HG02973 (cell line): ENCODE results near the gene PTPRM.

Experiments
- ATAC-seq: cut with Tn5 transposase; IDR thresholded peaks from one replicate; pipeline ENCODE4 v1.9.1; 2021; ENCODE audit warnings: moderate library complexity; ENCODE audit not compliant: unreplicated experiment

PTPRM gene

GRCh38 chr18:8140841-8141501 lies 573.9 kb downstream of the PTPRM start:
- ATAC-seq: no peak

DNA sequence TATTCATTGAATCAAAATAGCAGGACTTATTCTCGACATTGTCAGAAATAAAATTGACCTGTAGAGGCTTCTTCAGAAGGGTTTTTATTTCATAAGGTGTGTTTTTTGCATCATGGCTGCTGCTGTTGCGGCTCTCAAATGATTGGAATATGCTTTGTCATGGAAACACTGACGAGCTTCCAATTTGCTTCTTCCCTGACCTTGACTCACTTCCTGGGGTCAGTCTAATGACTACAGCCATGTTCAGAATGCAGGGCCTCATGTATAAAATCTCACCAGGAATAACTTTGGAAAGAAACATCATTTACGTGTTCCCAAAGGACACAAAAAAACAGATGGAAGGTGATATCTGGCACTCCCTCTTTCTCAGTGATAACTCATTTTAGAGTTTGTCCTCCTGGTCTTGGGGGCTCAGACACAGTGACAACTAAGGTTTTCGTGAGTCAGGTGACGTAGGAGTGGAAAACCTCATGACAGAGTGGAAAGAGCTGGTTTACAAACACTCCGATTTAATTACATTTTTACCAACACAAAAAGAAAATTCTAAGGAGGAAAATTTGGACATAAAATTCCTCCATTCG lies 575.1 kb downstream of the PTPRM start:
- ATAC-seq: no peak

- no peak for ATAC-seq
Observed at GRCh38 chr18:8142932-8143331, 575.8 kb downstream of the PTPRM start.

- ATAC-seq: no peak
Observed at GRCh38 chr18:8151181-8151580, 584.1 kb downstream of the PTPRM start.

GRCh38 chr18:8153887-8154583 lies 586.9 kb downstream of the PTPRM start:
- ATAC-seq: no peak

DNA sequence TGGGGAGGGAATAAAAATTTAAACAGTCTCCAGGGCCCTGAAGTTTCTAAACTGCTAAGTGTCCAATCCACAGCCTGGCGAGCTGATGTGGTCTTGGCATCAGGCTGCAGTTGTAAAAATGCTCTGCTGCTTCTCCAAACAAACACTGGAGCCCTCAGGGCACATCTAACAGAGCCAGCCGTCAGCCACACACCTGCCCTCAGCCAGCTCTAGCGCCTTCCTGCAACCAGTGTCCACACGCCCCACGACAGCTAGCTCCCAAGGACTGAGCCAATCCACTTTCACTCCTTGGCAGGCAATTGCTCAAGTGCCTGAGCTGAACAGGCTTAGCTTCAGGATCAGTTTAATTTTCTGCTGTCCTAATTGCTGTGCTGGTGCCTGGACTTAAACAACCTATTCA lies 595.7 kb downstream of the PTPRM start:
- ATAC-seq: no peak

DNA sequence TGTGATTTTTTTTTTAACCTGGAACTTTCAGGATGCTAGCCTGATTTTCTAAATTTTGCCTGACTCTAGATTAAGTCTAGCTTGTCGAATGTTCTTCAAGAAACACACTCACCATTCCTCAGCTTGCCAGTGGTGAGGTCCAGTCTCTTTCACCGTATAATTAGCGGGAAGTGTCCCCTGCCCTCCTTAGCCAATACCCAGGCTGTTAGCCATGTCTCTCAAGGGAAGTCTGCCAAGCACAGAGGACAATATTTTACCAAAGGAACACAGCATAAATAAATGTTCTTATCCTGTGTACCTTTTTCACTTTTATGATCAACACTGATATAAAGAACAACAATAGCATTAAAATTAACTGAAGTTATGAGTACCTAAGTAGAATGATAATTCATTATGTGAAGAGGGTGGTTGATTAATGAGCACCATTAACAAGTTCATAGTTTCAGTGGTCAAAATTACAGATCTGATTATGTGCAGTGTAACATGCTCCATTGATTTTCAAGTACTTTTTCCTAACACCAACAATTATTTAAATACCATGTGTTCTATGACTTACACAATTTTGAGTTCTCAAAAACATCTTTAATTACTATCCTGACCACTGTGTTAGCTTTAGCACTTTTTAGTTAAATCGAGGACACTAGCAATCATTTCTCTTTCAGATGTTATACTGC lies 596.3 kb downstream of the PTPRM start:
- ATAC-seq: no peak

- no peak for ATAC-seq
Observed at GRCh38 chr18:8165095-8165494, 598.0 kb downstream of the PTPRM start.

- no peak for ATAC-seq
Observed at GRCh38 chr18:8167026-8167425, 599.9 kb downstream of the PTPRM start.

- ATAC-seq: no peak
Observed at GRCh38 chr18:8167673-8168072, 600.6 kb downstream of the PTPRM start.

DNA sequence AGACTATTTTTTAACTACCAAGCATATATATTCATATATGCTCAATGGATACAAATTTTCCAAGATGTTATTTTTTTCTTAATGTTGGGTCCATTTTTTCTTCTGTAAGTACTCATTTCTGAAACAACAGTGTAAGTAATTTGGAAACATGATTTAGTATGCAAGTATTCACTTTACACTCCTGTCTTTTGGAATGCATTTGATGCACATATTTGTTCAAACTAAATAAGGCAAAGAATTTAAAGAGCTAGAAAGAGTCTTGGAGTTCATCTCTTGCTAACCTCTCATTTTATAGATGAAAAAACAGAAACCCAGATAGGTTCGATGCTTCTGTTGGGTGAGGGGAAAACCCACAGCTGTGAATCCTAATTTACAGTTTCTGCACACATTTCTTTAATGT lies 602.6 kb downstream of the PTPRM start:
- ATAC-seq: no peak

DNA sequence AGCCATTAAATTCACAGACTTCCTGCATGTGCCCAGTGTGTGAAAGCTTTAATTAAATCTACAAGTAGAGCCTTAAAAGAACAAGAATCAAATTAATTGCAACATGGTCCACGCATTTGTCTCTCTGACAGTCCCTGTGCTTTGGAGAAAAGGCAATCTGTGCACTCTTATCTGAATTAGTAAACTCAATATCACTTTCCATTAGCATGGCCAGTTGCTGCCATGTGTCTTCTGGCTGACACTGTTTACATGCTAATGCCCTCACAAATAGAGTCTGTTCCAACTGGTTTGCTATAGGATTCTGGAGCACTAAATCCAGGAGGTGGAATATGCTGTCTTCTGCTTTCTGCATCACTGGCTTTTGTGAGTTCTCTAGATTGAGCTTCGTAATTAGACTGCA lies 607.7 kb downstream of the PTPRM start:
- ATAC-seq: no peak

- ATAC-seq: no peak
Observed at GRCh38 chr18:8175501-8176061, 608.5 kb downstream of the PTPRM start.

GRCh38 chr18:8176109-8176508 lies 609.0 kb downstream of the PTPRM start:
- ATAC-seq: no peak

DNA sequence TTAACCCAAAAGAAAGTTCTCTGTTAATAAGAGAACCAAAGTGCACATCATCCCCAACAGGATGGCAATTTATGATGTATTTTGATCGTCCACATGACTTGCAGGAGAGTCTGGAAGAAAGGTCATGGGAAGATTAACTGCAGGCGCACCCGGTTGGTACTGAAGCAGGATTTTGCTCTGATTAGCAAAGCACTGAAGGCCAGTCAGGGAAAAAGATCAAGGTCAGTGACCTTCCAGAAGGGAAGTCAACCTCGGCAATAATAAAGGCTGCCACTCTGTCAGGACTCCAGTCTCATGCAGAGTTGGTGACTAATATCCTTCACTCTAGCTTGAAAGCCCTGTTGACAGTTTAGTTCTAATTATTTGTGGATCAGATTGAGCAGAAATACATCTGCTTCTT lies 609.4 kb downstream of the PTPRM start:
- ATAC-seq: no peak

DNA sequence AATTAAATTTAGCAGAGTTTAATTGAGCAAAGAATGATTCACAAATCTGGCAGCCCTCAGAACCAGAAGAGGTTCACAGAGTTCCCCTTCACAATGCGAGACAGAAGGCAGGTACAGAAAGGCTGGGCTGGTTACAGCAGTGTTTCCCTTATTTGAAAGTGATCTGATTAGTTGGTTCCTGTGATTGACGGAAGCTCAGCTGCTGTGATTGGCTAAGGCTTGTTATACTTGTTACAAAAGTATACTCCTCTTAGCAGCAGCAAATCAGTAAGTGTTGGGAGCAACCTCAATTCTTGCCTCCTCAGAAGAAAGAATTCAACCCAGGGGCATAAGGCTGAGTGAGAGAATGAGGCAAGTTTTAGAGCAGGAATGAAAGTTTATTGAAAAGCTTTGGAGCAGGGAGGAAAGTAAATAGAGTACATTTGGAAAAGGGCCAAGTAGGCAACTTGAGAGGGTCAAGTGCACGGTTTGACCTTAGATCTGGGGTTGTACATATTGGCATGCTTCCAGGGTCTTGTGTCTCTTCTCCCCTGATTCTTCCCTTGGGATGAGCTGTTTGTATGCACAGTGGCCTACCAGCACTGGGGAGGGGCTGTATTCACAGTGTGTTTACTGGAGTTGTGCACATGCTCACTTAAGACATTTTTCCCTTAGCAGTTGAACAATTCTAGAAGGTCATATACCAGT lies 610.4 kb downstream of the PTPRM start:
- ATAC-seq: no peak

DNA sequence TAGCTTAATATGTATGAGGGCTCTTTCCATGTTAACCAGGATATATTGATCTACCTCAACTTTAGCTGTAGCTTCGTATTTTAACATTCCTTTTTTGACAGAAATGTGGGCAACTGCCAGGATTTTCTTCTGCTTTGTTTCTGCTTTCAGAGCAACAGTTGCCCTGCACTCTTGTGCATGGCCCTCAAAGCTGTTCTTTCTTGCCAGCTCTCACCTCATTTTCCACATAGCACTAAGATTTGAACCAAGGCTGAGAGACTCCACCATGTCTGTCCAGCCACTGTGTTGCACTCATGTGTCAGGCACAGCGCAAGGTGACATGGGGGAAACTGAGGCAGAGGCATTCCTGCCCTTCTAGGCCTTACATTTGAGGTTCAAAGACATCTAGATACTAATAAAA lies 619.3 kb downstream of the PTPRM start:
- ATAC-seq: no peak

GRCh38 chr18:8188184-8188583 lies 621.1 kb downstream of the PTPRM start:
- ATAC-seq: no peak

DNA sequence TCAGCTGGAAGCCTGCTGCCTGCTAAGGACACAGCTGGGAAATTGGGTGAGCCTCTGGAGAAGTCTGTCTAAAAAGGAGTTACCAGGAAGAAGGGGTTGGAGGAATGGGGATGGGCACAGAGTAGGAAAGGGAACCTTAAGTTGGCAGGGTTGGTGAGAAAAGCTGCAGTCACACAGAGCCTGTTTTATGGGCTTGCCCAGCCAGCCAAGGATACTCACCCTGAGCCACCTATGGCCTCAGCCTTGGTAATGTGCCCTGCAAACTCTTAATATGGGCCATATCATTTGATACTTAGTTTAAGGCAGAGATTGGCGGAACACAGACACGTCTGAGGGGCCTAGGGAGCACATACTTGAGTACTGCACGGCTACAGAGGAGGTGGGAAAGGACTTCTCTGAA lies 623.9 kb downstream of the PTPRM start:
- no peak for ATAC-seq

- ATAC-seq: no peak
Observed at GRCh38 chr18:8194431-8194830, 627.3 kb downstream of the PTPRM start.

DNA sequence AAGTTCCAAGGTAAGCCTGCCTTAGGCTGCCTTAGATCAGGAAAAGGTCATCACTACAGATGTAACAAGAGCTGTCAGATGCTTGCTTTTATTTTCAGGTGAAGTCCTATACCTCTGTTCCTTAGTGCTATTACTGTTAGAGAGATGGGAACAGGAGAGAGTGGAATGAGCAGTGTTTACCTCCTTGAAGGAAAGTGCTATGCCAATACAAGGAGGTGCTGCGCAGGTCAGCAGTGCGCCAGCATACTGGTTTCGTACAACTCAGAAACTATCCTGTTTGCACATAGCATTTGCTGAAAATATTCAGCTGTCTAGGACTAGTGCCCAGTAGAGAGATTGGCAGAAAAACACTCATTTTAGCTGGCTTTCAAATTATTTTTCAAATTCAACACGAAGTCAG lies 629.1 kb downstream of the PTPRM start:
- ATAC-seq: no peak
